ENCODE data around the gene NUCKS1. TPM values are rescaled to one million over a fixed set of nuclear protein-coding genes. Genes with fewer than 3 reads are reported as not detected.

NUCKS1 gene
- total and polyA plus RNA-seq, 2 of the 8 experiments (the other 6 are each of a cell fraction or from before 2014, with no cell fraction given) = 126 to 461 TPM

DNA sequence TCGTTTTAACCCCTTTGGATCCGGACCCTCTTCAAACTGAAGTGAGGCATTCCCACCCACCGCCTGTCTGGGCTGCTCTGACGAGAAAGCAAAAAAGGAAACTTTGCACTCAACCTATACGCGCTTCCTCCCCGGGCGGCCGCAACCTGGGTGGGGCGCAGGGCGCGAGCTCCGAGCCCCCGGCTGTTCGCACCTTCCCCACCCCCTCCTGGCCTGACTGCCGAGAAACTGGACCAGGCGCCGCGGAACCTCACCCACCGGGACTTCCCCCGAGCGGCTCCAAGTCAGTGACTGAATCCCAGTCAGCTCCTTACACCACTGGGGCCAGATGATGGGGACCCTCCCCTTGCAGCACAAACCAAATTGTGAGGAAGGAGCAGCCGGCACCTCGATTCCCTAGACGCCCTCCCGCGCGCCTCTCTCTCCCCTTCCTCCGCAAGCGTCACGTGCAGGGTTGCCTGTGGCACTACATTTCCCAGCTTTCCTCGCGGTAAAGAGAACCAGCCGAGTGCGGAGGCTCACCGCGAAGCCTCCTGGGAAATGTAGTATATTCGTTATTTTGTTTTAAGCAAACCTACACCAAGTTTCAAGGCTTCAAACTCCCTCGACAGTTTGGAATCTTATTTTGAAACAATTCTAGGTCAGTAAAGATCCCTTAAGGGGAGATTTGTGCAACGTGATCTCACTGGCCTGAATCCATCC is 25.2 kb upstream of the NUCKS1 start, which contains the start of gene RAB29 (continued):
- TF ChIP-seq YY1 (IDR thresholded peaks at IDR 0.05; ENCODE audit: low read depth, low read length) = no peak
- no peak for TF ChIP-seq BACH1 (IDR thresholded peaks at IDR 0.05; ENCODE audit: low read length)
- TF ChIP-seq SIRT6 (IDR thresholded peaks at IDR 0.05; ENCODE audit: low read length) = no peak
- no peak for TF ChIP-seq SRF (IDR thresholded peaks at IDR 0.05; ENCODE audit: low read depth, low read length)
- TF ChIP-seq EP300 (IDR thresholded peaks at IDR 0.05; ENCODE audit: borderline replicate concordance in 1 of 2, low read depth in 2 of 2, low read length in 2 of 2) = no peak
- TF ChIP-seq NANOG (IDR thresholded peaks at IDR 0.05; ENCODE audit: insufficient read depth, low read depth, low read length, poor library complexity, severe bottlenecking) = no peak
- peak; percentile 74; the same call in 1 of the 2 replicates for TF ChIP-seq TAF1 (IDR thresholded peaks at IDR 0.05; ENCODE audit: low read depth, low read length)
- peak; percentile 53 for TF ChIP-seq ASH2L (IDR thresholded peaks at IDR 0.05; ENCODE audit: low read length)
- TF ChIP-seq SAP30 (IDR thresholded peaks at IDR 0.05; ENCODE audit: insufficient read depth, insufficient replicate concordance, low read length) = no peak
- TF ChIP-seq KDM4A (IDR thresholded peaks at IDR 0.05; ENCODE audit: low read depth, low read length, severe bottlenecking) = peak; percentile 89
- TF ChIP-seq KDM1A (IDR thresholded peaks at IDR 0.05; ENCODE audit: borderline replicate concordance, low read length) = no peak
- no peak for TF ChIP-seq POLR2AphosphoS5 (IDR thresholded peaks at IDR 0.05; ENCODE audit: low read depth, low read length)
- TF ChIP-seq MAX (IDR thresholded peaks at IDR 0.05) = peak; percentile 88
- no peak for TF ChIP-seq JUN (IDR thresholded peaks at IDR 0.05; ENCODE audit: low read depth, low read length)
- TF ChIP-seq HDAC2 (IDR thresholded peaks at IDR 0.05; ENCODE audit: borderline replicate concordance in 1 of 2, low read depth in 2 of 2, low read length in 2 of 2) = peak in 1 of 2 experiments; percentile 37; a peak in 1 of 4 replicates
- no peak for TF ChIP-seq FOSL1 (IDR thresholded peaks at IDR 0.05; ENCODE audit: insufficient read depth, low read depth, low read length)
- no peak for TF ChIP-seq CTBP2 (IDR thresholded peaks at IDR 0.05; ENCODE audit: borderline replicate concordance, insufficient read depth, insufficient read length, low read length)
- TF ChIP-seq, protein P1, sequence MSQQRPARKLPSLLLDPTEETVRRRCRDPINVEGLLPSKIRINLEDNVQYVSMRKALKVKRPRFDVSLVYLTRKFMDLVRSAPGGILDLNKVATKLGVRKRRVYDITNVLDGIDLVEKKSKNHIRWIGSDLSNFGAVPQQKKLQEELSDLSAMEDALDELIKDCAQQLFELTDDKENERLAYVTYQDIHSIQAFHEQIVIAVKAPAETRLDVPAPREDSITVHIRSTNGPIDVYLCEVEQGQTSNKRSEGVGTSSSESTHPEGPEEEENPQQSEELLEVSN (IDR thresholded peaks at IDR 0.05) = peak; percentile 77
- TF ChIP-seq RBBP5 (IDR thresholded peaks at IDR 0.05; ENCODE audit: borderline replicate concordance, low read depth, low read length) = no peak
- no peak for TF ChIP-seq HDAC6 (IDR thresholded peaks at IDR 0.05; ENCODE audit: low read depth, low read length)
- no peak for TF ChIP-seq POLR2A (IDR thresholded peaks at IDR 0.05; ENCODE audit: control extremely low read depth in 1 of 2, low read depth in 2 of 2, low read length in 2 of 2)
- no peak for TF ChIP-seq EGR1 (IDR thresholded peaks at IDR 0.05; ENCODE audit: borderline replicate concordance, low read depth, low read length)
- TF ChIP-seq, protein P2, sequence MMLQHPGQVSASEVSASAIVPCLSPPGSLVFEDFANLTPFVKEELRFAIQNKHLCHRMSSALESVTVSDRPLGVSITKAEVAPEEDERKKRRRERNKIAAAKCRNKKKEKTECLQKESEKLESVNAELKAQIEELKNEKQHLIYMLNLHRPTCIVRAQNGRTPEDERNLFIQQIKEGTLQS (IDR thresholded peaks at IDR 0.05; ENCODE audit: insufficient read depth, low read depth, low read length) = peak; percentile 95

All from H1 (cell line).